Esophagus squamous epithelium (tissue), 4 donors: ENCODE results near the gene MAGEA12.
"Not testable (repeated sequence)": the region's sequence is repeated elsewhere in the genome, so short reads cannot be mapped to it uniquely, and the experiment has no call there.

Source experiments
- CTCF ChIP-seq, 6 experiments: fragments of 450-650 bp in 4 of 6; fragments of 200-600 bp in 2 of 6; sonication (generic) in 2 of 6; IDR thresholded peaks; one replicate each; pipeline ENCODE4 v1.5.1; 2016 to 2019; ENCODE audit warnings: antibody characterized with exemption in 6 of 6, mild to moderate bottlenecking in 4 of 6, moderate library complexity in 4 of 6
- POLR2A ChIP-seq, 4 donors: fragments of 450-650 bp; IDR thresholded peaks; one replicate each; pipeline ENCODE4 v1.6.1; 2017; ENCODE audit warnings: antibody characterized with exemption in 4 of 4, mild to moderate bottlenecking in 4 of 4, moderate library complexity in 3 of 4

- not testable (repeated sequence) for TF ChIP-seq CTCF, POLR2A (IDR thresholded peaks at IDR 0.05)
Measured at GRCh38 chrX:152753686-152754650, 20.4 kb downstream of the MAGEA12 start, which contains the start of gene MAGEA2.
